ENCODE results near the gene PPARD.

DNA sequence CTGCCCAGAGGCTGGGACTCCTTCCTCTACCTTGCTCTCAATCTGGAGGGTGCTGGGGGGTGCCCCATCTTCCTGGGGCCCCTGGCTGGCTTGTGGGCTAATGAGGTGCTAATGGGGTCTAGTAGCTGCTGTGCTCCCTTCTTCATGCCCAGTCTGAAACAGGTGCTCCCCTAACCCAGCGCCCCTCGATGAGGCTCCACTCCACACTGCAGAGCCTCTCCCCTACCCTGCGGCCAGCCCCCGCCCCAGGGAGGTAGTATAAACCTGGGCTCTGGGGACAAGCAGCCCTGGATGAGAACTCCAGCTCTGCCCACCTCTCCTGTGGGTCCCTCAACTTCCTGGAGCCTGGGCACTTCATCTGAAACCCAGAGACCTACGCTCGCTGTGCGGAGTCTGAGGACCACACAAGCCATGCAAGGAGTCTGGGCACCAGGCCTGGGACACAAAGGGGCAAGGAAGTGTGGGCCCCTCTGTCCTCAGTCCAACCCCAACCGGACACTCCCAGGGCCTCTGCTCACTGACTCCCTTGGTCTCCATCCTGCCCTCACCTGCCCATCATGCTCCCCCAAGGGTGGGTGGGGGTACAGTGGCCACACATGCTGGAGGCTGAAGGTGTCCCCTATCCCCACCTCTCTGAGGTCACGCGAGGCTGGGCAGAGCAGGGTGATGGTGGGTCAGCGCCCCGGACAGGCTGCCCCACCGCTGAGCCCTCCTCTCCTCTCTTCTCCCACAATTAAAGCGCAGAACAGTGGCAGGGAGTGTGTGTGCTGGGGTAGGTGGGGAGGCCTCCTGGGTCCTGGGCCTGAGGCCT is 132.0 kb downstream of the PPARD start:
- TF ChIP-seq ZNF274 (IDR thresholded peaks at IDR 0.05; ENCODE audit: low read depth, low read length) (no peak), SUZ12 (IDR thresholded peaks at IDR 0.05; ENCODE audit: extremely low read depth, insufficient read depth, insufficient read length) (no peak), YY1 (IDR thresholded peaks at IDR 0.05; ENCODE audit: insufficient read depth, insufficient read length) (no peak)
